Kidney epithelial cell (primary cell): ENCODE measurements around the gene STK11. TPM values are rescaled to one million over a fixed set of nuclear protein-coding genes. Genes with fewer than 3 reads are reported as not detected.

Experiments used
- DNase-seq: peaks from one replicate; pipeline ENCODE4 v3.0.0-alpha.2; 2010; ENCODE audit warnings: low read depth
- H3K27me3 ChIP-seq: 2 replicates; pipeline ENCODE4 v1.6.0; 2011; ENCODE audit warnings: low read length; ENCODE audit not compliant: control insufficient read depth, insufficient read depth
- H3K36me3 ChIP-seq: 2 replicates; pipeline ENCODE4 v1.5.1; 2011; ENCODE audit warnings: low read length; ENCODE audit not compliant: control insufficient read depth, insufficient read depth
- H3K4me3 ChIP-seq: 2 replicates; pipeline ENCODE4 v1.5.1; 2011; ENCODE audit warnings: low read depth, mild to moderate bottlenecking, control low read depth, low read length
- total RNA-seq: library from RNA; depleted of rRNA; stranded (reverse); fragments of >200 nt; gene quantifications from 2 replicates; pipeline ENCODE4 v1.2.3, GENCODE V29; 2015
- TF ChIP-seq, protein P1 (sequence below): IDR thresholded peaks from 2 replicates; pipeline ENCODE4 v1.5.1; 2011; ENCODE audit warnings: mild to moderate bottlenecking, moderate library complexity, low read length, control low read depth, inconsistent platforms; ENCODE audit not compliant: insufficient read depth, poor library complexity, severe bottlenecking

The STK11 gene
- total RNA-seq, 1 donor from 2014 or later = 78.3 TPM

DNA sequence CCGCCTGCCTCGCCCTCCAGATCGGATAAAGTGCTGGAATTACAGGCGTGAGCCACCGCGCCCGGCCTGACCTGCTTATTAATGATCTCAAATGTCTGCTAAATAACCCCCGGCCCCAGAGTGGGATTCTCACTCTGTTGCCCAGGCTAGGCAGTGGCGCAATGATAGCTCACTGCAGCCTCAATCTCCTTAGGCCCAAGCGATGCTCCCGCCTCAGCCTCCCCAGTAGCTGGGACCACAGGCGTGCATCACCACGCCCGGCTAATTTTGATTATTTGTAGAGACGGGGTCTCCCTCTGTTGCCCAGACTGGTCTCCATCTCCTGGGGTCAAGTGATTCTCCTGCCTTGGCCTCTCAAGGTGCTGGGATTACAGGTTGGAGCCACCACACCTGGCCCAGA lies 35.3 kb downstream of the STK11 start:
- H3K4me3 ChIP-seq = no peak overlapping the region
- TF ChIP-seq, protein P1, sequence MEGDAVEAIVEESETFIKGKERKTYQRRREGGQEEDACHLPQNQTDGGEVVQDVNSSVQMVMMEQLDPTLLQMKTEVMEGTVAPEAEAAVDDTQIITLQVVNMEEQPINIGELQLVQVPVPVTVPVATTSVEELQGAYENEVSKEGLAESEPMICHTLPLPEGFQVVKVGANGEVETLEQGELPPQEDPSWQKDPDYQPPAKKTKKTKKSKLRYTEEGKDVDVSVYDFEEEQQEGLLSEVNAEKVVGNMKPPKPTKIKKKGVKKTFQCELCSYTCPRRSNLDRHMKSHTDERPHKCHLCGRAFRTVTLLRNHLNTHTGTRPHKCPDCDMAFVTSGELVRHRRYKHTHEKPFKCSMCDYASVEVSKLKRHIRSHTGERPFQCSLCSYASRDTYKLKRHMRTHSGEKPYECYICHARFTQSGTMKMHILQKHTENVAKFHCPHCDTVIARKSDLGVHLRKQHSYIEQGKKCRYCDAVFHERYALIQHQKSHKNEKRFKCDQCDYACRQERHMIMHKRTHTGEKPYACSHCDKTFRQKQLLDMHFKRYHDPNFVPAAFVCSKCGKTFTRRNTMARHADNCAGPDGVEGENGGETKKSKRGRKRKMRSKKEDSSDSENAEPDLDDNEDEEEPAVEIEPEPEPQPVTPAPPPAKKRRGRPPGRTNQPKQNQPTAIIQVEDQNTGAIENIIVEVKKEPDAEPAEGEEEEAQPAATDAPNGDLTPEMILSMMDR = no peak

DNA sequence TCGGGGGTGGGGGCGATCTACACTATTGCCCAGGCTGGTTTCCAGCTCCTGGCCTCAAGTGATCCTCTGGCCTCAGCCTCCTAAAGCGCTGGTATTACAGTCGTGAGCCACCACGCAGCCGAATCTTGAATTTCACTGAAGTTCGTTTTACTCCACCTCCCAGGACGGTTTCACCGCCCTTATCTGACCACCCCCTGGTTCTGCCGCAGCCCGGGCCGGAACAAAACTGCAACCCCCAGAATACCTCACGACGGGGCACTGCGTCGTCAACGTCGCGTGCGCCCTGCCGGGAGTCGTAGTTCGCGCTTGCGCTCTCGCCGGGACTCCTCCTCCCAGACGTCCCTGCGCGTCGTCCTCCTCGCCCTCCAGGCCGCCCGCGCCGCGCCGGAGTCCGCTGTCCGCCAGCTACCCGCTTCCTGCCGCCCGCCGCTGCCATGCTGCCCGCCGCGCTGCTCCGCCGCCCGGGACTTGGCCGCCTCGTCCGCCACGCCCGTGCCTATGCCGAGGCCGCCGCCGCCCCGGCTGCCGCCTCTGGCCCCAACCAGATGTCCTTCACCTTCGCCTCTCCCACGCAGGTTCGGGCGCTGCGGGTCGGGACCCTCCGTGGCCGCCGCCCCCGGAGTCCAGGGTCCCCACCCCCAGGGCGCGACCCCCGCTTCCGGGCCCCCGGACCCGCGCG lies 36.0 kb downstream of the STK11 start, which contains the start of gene ATP5F1D:
ATP5F1D (plus strand) TSS at position 335 of the 679 bp plus-strand sequence; CDS start at position 435, 100 bp downstream.
- Histone ChIP-seq H3K36me3 (no peaks in the 10 kb centered on the region), H3K4me3 (peak within 1 kb of the TSS; percentile 51), H3K27me3 (no peaks in the 10 kb centered on the region)
- DNase-seq = no peak
- TF ChIP-seq, protein P1 = no peak

More for the DNA sequence above, 35.3 kb downstream of the STK11 start:
- no peak for DNase-seq
- Histone ChIP-seq H3K27me3 (no peaks in the 10 kb centered on the region), H3K36me3 (no peaks in the 10 kb centered on the region)

DNA sequence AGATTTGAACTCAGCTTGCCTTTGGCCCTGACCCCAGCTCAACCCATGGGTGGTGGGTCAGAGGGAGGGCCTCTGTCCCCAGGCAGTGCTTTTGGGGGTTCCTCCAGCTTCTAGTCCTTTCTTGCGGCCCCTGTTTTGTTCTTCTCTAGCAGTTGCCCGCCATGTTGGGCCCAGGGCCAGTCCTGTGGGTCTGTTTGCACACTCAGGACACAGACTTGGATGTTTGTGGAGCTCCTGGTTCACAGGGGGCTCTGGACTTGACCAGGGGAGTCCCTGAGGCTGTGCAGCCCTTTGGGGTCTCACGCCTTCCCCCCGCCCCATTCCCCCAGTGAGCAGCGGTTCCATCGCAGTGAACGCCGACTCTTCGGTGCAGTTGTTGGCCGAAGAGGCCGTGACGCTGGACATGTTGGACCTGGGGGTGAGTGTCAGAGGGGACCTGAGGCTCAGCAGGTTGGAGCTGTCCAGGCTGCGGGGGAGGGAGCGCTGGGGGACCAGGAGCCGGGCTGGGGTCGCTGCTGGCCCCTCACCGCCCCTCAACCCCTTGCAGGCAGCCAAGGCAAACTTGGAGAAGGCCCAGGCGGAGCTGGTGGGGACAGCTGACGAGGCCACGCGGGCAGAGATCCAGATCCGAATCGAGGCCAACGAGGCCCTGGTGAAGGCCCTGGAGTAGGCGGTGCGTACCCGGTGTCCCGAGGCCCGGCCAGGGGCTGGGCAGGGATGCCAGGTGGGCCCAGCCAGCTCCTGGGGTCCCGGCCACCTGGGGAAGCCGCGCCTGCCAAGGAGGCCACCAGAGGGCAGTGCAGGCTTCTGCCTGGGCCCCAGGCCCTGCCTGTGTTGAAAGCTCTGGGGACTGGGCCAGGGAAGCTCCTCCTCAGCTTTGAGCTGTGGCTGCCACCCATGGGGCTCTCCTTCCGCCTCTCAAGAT lies 38.5 kb downstream of the STK11 start:
- TF ChIP-seq, protein P1 = peak; percentile 97
- no peaks in the 10 kb centered on the region for H3K36me3 ChIP-seq
- no peak overlapping the region for H3K4me3 ChIP-seq

DNA sequence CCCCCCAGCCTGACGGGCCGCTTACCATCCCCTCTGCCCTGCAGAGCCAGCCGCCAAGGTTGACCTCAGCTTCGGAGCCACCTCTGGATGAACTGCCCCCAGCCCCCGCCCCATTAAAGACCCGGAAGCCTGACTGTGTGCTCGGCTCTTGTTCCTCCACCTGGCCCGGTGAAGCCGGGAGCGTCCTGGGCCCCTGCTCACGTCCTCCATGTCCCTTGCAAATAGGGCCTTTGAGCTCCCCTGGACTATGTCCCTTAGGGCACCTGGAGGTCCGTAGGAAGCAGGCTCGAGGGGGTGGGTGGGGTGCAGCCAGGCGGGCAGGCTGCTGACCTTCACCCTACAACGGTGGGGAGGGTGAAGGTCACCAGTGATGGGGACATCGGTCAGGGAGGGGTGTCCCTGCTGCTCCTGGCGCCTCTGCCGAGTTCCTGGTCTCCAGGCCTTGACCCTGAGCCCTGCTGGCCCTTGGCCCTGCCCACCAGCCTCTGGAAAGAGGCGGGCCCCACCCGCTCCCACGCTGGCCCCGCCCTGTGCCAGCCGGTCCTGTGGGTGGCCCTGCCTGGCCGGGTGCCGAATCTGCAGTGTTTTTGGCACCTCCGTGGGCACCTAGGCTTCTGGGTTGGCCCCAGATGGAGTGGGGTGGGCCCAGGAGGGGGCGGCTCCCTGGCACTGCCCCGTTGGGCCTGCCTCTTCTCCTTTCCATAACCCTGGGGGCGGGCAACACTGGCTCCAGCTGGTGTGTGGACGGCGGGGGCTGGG lies 39.3 kb downstream of the STK11 start:
- no peaks in the 10 kb centered on the region for H3K36me3 ChIP-seq
- DNase-seq = no peak
- no peak overlapping the region for H3K4me3 ChIP-seq

More for the DNA sequence above, 38.5 kb downstream of the STK11 start:
- no peak for DNase-seq
- H3K27me3 ChIP-seq = no peaks in the 10 kb centered on the region

More for the DNA sequence above, 39.3 kb downstream of the STK11 start:
- no peaks in the 10 kb centered on the region for H3K27me3 ChIP-seq
- TF ChIP-seq, protein P1 = no peak
